HG02610 (cell line): ENCODE results near the gene ITPKC.
A peak's percentile ranks its signal among the peaks of the same experiment; 100 is the strongest.

Source experiments
- ATAC-seq: cut with Tn5 transposase; IDR thresholded peaks from one replicate; pipeline ENCODE4 v1.9.1; 2021; ENCODE audit warnings: mild to moderate bottlenecking, moderate library complexity; ENCODE audit not compliant: unreplicated experiment

ITPKC gene

GRCh38 chr19:40716482-40717324, at the start of gene ITPKC, which contains the start of gene COQ8B:
ITPKC (plus strand) TSS chr19:40717112; CDS start chr19:40717136, 24 bp downstream.
COQ8B (minus strand) TSS chr19:40716886; CDS start chr19:40714632, 2,254 bp downstream.
- ATAC-seq = peak; percentile 61

DNA sequence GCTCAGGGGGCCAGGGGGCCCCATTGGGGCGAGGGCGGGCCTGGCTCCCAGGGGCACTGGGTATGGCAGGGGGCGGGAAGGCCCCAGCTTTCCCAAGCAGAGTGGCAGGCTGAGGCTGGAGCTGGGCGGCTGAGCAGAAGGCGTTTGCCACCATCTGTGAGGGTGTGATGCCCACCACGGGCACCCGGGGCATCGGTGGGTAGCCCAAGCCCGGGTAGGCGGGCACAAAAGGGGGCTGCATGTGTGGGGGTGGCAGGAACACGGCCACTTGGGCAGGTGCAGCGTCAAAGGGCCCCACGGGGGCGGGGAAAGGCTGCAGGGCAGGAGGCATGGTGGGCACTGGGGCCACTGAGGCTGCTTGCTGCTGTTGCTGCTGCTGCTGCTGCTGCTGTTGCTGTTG, 49.3 kb upstream of the ITPKC start:
- no peak for ATAC-seq

- no peak for ATAC-seq
Measured at GRCh38 chr19:40668991-40669614, 47.8 kb upstream of the ITPKC start.

- no peak for ATAC-seq
Measured at GRCh38 chr19:40671404-40671803, 45.5 kb upstream of the ITPKC start.

DNA sequence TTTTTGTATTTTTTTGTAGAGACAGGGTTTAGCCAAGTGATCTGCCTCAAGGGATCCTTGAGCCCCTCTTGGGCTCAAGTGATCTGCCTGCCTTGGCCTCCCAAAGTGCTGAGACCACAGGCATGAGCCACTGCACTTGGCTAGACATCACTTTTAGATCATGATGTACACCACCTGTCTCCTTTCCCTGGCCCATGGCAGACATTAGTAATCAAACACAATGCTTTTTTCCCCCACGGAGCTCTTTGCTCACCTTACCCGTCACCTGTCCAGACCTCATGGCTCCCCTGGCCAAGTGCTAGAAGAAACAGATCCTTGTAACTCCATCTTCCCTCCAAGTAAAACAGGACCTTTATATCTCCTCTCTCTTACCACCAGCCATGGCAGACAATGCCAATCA, 44.9 kb upstream of the ITPKC start:
- no peak for ATAC-seq

- ATAC-seq = no peak
Measured at GRCh38 chr19:40672573-40673299, 44.2 kb upstream of the ITPKC start.

DNA sequence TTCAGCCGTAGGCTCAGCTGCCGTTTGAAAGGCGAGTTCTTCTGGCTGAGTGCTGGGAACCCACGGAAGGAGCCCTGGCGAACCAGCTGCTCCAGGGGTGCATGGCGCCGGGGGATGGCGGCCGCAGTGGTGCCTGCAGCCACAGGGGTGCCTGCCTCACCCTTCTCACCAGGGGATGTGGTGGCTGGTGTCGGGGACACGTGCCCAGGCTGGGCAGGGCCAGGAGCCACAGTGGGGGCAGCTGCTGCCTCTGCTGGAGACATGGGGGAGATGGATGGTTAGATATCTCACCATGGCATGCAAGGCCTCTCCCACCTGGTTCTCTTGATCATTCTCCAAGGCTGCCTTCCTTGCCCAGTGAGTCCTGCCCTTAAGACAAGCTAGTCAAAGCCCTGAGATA, 43.5 kb upstream of the ITPKC start:
- ATAC-seq = no peak

DNA sequence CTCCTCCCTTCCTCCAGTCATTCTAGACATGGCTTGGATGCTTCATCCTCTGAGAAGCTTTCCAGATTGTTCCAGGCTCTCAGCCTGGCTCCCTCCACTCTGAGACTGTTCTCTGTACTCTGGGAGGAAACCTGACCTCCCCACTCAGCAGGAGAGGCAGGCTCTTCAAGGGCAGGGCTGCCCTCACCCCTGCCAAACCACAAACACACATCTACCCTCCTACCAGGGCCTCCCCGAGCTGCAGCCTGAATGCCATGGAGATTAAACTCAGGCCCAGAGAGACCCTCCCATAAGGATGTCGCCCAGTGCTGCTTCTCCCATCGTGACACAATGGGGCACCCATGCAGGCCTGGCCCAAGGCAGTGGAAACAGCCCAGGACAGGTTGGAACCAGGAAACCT, 42.6 kb upstream of the ITPKC start:
- ATAC-seq = no peak

DNA sequence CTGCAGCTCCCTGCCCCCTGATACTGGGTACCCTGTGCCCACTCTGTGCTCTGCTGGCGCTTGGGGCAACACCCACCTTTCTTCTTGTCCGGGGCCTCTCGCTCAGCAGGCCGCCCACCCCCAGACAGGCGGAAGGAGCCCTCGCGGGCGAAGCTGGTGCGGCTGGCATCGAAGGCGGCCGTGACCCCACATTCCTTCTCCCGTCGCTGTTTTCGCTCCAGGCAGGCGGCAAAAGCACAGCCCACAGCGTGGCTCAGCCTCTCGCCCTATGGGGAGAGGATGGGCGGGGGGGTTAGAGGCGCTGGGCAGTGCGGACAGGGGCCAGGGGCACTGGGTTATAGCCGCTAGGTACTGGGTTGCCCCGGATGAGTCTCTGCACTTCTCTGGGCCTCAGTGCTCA, 39.8 kb upstream of the ITPKC start:
- ATAC-seq = no peak

- no peak for ATAC-seq
Measured at GRCh38 chr19:40681039-40681438, 35.9 kb upstream of the ITPKC start.

- no peak for ATAC-seq
Measured at GRCh38 chr19:40682431-40682964, 34.4 kb upstream of the ITPKC start.

DNA sequence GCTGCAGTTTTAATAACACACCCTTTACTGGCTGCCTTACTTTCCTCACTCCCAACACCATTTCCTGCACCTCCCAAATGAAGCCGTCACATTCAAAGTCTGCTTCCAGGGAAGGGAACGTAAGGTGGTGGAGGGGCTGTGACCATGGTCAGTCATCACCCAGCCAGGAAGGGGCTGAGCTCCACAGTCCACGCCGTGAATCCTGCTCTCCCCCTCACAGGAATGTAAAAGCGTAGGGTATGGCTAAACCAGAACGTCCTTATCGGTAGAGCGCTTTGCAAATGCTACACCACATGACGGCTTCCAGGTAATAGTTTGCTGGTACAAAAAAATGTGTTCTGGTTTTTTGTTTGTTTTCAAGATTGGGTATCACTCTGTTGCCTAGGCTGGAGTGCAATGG, 33.5 kb upstream of the ITPKC start:
- ATAC-seq = no peak

GRCh38 chr19:40684280-40684679, 32.6 kb upstream of the ITPKC start:
- no peak for ATAC-seq

GRCh38 chr19:40685016-40685526, 31.8 kb upstream of the ITPKC start:
- no peak for ATAC-seq

DNA sequence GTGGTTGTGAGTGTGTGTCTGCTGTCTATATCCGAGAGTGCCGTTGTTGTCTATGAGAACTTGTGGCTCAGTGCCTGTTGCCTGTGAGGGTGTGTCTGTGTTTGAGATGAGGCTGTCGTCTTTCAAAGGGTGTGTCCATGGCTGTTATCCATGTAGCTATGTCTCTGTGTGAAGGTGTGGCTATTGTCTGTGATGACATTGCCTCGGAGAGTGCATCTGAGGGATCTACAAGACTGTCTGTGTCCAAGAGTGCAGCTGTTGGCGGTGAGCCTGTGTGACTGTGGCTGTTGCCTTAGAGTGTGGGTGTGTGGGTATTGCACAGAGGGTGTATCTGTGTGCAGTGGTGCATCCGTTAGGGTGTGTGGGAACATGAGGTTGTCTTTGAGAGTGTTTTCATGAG, 31.3 kb upstream of the ITPKC start:
- no peak for ATAC-seq

GRCh38 chr19:40686882-40687524, 29.9 kb upstream of the ITPKC start:
- ATAC-seq = no peak

- ATAC-seq = no peak
Measured at GRCh38 chr19:40687525-40688016, 29.3 kb upstream of the ITPKC start.

GRCh38 chr19:40688309-40688708, 28.6 kb upstream of the ITPKC start:
- ATAC-seq = no peak

- ATAC-seq = no peak
Measured at GRCh38 chr19:40688987-40689338, 27.9 kb upstream of the ITPKC start.

- no peak for ATAC-seq
Measured at GRCh38 chr19:40689339-40690049, 27.4 kb upstream of the ITPKC start.
